GM19193 (cell line): ENCODE measurements around the gene TCF7L1.

Experiments used
- POLR2A ChIP-seq: IDR thresholded peaks from 4 replicates; pipeline ENCODE4 v1.6.1; 2011; ENCODE audit not compliant: insufficient read depth, insufficient read length; ENCODE audit errors: extremely low read depth

Gene TCF7L1

DNA sequence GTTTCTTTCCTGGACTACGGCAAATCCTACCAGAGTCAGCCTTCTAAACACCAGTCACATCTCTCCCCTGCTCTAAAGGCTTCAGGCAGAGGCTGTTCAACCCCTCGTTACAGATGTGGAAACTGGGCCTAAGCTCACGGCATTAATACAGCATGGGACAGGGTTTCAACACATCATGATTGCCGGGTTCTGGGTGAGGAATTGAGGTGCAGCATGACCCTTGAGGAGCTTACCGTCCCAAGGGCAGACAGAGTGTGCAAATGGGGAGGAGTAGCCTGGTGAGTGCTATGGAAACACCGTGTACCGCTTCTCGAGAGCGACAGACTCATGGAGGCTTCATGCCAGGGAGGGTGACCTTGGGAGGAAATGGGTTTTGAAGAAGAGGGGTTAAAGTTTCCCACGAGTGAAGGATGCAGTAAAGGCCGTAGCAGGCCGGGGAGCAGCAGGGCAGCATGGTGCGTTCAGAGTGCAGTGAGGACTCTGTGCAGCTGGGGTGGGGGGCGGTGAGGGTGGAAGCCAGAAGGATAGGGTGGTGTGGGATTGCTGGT, 143.5 kb downstream of the TCF7L1 start:
- no peak for TF ChIP-seq POLR2A

DNA sequence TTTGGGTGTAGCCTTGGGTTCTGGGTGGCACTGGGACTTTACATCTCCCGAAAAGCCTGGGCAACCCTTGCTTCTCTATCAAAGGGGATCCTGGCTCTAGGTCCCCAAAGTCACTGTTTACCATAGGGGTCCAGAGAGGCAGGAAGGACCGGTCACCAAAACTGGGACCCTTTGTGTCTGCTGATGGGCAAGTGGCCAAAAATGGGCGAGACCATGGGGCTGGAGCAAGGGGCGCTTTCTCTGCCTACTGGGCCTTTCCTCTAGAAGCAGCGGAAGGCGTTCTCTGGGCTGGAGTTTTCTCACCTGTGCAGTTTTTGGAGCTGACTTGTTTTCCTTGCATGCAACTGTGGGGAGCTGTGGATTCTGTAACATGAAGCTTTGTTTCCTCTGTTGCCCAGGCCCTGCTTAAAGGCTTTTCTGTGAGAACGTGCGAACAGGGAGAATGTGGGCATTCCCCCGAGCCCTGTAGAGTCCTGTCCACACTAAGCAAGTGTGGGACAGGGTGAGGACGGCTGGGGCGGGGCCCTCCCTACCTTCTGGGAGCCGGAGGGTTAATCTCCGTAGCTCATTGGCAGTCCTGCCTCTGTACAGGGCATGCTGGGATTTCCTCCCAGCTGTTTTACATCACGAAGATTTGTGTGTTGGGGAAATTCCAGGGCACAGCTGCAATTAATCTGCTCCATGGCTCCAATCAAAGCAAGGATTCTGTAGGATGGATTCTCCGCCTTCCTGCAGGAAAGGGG, 144.4 kb downstream of the TCF7L1 start:
- no peak for TF ChIP-seq POLR2A

DNA sequence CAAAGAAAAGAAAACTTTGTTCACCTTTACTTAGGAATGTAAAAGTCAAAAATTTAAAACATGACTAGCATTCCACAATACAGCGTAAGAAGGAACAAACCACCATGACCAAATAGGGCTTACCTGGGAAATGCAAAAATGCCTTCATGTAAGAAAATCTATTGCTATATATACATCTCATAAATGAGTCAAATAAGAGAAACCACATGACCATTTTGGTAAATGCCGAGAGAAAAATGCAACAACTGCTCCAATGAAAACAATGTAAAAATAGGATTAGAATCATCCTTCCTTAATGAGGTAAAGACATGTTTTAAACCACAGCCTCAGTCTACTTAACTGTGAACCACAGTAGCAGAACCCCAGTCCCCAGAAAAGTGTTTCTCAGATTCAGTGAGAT, 145.2 kb downstream of the TCF7L1 start:
- TF ChIP-seq POLR2A: no peak

DNA sequence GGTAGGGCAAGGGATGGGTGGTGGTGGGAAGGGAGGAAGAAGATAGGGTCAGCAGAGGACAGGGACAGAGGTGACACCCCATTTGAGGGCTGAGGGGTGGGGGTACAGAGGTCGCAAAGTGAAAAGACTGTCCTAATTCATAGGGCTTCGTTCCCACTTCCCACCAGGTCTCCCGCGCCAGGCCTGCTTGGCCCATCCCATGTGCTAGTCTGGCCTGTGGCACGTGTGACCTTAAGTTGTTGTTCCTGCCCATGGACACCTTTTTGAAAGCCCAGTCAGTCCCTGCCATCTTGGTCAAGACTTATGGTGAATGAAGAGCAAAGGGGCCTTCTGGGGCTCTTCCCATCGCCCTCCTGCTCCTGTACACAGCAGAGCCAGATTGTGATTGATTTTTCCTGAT, 148.4 kb downstream of the TCF7L1 start:
- TF ChIP-seq POLR2A: no peak

DNA sequence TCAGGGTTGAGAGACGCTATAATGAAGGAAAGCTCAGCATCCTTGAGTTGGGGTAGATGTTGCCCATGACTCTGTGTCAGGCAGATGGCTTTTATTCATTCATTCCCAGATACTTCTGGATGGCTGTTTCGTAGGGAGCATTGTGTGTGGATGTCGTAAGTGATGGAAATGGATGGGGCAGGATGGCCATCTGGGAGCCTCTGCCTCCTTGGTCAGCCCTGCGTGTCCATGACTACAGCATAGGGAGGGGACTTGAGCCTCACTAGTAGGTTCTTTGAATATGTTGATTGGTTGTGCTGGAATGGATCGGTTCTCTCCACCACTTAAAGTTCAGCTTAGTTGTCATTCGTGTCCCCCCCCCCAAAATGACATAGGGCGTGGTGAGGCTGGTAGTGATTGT, 149.7 kb downstream of the TCF7L1 start:
- TF ChIP-seq POLR2A: no peak

DNA sequence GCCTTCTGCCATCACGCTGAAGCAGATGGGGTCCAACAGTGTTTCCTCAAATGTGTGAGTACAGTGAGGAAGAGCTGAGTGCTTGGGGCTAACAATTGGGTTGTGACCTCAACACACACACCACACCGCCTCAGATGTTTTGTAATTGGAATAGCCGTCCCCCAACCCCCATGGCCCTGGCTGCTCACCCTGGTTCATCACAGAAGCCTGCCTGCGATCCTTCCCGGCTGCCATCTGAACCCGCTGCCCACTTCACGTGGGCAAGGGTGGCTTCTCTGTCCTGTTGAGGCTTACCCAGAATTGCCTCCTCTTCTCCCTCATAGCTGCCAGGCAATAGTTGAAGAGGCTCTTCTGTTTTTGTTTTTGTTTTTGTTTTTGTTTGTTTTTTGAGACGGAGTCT, 150.4 kb downstream of the TCF7L1 start:
- no peak for TF ChIP-seq POLR2A

DNA sequence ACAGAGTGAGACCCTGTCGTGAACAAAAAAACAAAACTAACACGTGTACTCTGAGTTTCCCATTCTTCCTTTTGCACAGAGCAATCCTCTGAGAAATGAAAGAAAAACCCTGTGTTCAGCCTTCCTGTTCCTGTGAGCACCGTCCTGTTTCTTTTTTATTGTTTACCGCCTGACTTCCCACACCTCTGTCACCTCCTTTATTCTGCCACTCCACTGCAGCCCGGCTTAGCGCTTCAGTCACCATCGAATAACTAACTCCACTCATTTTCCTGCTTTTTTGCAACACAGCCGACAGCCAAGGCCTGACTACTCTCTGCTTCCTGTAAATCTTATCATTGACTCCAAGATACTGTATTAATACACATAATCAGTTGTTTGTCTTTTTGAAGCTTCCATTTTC, 153.7 kb downstream of the TCF7L1 start:
- no peak for TF ChIP-seq POLR2A

DNA sequence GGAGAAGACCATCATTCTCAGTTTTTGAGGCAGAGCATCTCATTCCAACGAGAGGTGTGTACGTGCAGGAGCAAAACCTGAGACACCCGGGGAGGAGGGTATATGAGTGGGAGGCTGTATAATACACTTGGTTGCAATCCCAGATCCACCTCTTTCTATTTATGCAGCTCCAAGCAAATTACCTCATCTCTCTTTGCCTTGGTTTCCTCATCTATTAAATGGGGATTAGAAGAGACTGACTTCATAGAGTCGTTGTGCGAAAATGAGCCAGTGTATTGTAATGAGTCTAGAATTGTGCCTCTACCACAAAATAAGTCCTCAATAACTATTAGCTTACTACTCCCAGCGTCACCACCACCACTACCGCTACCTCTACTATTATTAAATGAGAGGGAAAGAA, 154.5 kb downstream of the TCF7L1 start:
- no peak for TF ChIP-seq POLR2A

DNA sequence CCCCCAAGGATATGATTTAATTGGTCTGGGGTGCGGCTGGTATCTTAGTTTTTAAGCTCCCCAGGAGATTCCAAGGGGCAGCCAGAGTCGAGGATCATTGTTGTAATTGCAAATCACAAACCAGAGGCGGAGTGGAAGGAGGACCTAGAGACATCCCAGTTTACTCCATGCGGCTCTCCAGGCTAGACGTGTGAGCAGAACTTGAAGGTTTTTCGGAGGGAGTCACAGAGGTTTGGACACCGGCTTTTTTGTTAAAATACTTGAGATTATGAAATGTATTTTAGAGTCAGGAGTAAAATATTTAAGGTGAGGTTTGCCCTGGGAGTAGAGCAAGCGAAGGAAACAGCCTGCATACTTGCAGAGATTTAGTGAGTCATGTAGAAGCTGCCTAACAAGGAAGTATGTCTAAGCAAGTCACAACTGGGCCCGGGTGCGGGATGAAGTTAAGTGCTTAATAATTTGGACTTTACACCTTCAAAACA, 155.1 kb downstream of the TCF7L1 start:
- TF ChIP-seq POLR2A: no peak

DNA sequence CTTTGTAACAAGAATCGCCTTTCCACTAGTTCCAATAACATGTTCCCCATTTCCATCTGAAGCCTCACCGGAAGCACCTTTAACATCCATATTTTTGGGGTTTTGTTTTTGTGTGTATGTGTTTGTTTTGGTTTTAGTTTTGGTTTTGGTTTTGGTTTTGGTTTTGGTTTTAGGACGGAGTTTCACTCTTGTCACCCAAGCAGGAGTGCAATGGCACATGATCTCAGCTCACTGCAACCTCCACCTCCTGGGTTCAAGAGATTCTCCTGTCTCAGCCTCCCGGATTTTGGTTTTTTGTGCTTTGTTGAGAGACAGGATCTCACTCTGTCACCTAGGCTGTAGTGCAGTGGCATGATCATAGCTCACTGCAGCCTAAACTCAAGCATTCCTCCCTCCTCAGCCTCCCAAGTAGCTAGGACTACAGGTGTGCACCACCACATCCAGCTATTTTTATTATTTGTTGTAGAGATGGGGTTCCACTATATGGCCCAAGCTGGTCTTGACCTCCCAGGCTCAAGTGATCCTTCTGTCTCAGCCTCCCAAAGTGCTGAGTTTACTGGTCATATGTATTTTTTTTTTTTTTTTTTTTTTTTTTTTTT, 158.3 kb downstream of the TCF7L1 start:
- no peak for TF ChIP-seq POLR2A

DNA sequence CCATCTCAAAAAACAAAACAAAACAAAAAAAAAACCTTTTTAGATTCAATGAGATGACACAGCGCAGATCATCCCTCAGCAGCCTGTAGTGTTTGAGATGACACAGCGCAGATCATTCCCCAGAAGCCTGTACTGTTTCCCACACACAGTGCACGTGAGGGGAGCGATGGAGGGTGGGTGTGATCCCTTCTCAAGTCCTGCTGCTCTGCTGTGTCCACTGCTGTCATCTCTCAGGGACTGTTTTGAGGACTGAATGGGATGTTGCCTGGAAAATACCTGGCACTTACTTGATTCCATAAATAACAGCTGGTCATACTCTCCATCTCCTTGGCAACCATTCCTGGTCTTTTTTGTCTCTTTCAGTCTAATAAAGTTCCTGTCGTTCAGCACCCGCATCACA, 168.9 kb downstream of the TCF7L1 start:
- TF ChIP-seq POLR2A: no peak

DNA sequence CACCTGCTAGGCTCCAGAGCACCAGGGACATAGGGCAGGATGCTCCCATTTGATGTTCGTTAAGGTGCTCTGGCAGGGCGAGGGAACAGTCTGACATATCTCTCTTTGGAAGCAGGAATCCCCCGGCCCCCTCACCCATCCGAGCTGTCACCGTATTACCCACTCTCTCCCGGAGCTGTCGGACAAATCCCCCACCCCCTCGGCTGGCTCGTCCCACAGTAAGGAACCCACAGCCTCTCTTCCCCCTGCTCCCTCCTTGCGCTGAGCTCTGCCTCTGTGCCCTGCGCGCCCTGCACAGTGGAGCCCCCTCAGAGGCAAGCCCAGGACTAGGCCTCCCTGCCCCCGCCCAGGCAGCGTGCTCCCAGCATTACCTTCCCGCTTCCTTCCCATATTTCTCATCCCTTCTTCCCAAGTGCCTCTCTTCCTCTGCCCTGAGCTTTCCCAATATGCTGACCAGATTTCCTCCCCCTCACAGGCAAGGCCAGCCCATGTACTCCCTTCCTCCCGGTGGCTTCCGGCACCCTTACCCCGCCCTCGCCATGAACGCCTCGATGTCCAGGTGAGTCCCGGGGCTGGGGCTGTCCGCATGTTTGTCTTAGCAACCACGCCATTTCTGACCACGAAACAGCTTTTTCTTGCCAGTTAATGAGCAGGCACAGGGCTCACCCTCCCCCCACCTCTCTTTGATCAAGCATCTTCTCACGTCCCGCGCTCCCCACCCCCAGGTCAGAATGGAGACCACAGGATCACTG, 170.8 kb downstream of the TCF7L1 start:
- TF ChIP-seq POLR2A: no peak

DNA sequence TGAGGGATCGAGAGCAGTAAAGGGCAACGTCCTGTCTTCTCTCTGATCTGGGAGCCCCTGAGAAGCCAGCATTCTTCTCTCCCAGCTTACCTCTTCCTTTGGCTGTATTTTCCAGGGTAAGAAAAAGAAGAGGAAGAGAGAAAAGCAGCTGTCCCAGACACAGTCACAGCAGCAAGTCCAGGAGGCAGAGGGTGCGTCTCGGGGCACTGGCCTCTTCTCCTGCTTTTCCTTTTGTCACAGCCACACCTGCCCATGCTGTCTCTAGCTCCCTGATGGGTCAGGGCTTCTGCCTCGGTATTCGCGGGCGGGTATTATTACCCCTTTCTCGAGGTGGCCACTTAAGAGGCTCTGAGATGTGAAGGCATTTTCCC, 174.3 kb downstream of the TCF7L1 start:
- no peak for TF ChIP-seq POLR2A

DNA sequence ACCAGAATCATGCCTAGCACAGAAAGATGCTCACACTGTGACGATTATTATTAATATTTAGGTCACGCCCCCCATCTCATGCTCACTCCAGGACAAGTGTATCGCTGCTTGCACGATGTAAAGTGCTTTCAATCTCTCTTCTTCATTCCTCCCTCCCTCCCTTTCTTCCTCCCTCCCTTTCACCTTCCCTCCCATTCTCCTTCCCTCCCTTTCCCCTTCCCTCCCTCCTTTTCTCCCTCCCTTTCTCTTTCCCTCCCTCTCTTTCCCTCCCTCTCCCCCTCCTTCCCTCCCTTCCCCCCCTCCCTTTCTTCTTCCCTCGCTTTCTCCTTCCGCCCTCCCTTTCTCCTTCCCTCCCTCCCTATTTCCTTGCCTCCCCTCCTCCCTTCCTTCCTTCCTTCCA, 175.0 kb downstream of the TCF7L1 start:
- no peak for TF ChIP-seq POLR2A

DNA sequence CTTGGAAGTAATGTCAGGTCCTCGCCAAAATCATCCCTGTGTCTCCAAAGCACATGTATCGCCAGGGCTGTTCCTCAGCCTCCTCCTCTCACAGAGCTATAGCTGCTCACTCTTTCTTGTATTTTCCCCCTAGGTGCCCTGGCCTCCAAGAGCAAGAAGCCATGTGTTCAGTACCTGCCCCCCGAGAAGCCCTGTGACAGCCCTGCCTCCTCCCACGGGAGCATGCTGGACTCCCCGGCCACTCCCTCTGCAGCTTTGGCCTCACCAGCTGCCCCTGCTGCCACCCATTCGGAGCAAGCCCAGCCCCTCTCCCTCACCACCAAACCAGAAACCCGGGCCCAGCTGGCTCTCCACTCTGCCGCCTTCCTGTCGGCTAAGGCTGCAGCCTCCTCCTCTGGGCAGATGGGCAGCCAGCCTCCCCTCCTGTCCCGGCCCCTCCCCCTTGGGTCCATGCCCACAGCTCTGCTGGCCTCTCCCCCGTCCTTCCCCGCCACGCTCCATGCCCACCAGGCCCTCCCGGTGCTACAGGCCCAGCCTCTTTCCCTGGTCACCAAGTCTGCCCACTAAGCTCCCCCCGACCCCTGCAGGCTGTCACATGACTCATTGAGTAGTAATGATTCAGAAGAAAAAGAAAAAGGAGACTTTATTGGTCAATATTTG, 175.8 kb downstream of the TCF7L1 start:
- no peak for TF ChIP-seq POLR2A
